Ureter (tissue), 1 donor: Measurements from ENCODE around the gene ATAD3A. TPM values are rescaled to one million over a fixed set of nuclear protein-coding genes. Genes with fewer than 3 reads are reported as not detected.

Experiments
- DNase-seq: peaks from one replicate; pipeline ENCODE4 v3.0.0-alpha.2; 2020; ENCODE audit warnings: low spot score
- total RNA-seq: library from RNA; stranded (reverse); gene quantifications from one replicate; pipeline ENCODE4 v1.2.4, GENCODE V29; 2023
- donor health status: DM: yes; HTN: yes; CAD: no.

Gene ATAD3A
- total RNA-seq, 1 donor from 2014 or later = 26.3 TPM

DNA sequence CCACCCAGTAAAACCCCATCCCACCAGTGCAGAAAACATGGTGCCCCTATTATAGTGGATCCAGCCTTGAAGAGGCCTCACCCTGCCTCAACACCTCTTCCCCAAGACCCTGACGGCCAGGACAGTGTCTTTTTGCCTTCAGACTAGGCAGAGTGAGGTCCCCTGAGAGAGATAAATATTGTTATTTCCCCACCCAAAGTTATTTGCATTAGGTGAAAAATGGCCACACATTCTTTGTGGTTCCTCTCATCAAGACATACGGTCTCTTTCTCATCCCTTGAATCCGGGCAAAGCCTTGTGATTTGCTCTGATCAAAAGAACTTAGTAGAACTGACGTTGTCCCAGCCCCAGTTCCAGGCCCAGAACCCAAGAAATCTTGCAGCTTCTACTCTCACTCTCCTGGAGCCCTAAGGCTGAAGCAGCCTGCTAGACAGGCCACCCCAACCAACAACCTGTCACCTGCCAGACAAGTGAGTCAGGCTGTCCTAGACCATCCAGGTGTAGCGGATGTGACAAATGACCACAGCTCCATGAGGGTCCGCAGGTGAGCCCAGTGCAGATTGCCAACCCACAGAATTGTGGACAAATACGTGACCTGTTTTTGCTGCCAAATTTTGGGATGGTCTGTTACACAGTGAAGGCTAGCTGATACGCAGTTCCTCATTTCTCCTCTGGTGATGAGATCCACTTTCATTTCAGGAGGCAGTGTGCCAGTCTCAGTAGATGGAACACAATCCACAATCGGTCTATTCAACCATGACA is 70.8 kb downstream of the ATAD3A start:
- no peak for DNase-seq

DNA sequence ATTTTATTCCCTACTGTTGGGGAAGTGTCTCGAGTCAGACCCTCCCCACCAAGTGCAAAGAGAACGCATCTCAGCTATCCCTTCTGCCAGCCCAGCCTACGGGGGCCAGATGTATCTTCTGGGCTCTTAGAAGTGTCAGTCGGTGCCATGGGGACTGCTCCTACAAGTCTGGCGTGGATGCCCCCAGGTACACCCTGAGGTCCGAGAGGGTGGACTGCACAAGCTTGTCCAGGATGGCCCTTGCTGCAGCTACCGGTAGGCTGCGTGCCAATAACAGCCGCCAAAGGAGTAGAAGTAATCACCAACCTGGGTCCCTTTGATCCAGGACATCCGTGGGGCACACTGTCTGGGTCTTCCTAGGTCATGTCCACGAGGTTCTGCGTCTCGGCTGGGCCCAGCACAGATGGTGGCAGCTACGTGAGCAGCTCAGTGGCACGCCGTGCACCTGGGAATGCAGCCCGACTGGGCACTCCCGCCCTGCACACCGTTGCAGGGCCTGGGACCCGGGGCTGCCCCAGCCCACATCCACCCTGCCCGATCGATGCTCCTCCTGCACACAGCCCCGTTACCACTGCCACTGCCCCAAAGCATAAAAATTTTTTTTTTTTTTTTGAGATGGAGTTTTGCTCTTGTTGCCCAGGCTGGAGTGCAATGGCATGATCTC is 71.5 kb downstream of the ATAD3A start:
- DNase-seq = no peak

Other genes starting within 250 kb of the ATAD3A start
- gene UBE2J2, start 238.3 kb upstream of the ATAD3A start, total RNA-seq = 59.8 TPM
- gene SCNN1D, start 231.7 kb upstream of the ATAD3A start, total RNA-seq = 6.6 TPM
- 77.6 TPM for gene ACAP3, start 204.2 kb upstream of the ATAD3A start, total RNA-seq
- gene PUSL1, start 203.6 kb upstream of the ATAD3A start, total RNA-seq = 29.0 TPM
- 132 TPM for gene INTS11, start 187.5 kb upstream of the ATAD3A start, total RNA-seq
- gene CPTP, start 187.4 kb upstream of the ATAD3A start, total RNA-seq = 21.4 TPM
- gene TAS1R3, start 180.9 kb upstream of the ATAD3A start, total RNA-seq = 0.42 TPM
- gene DVL1, start 162.7 kb upstream of the ATAD3A start, total RNA-seq = 52.8 TPM
- 41.9 TPM for gene MXRA8, start 153.6 kb upstream of the ATAD3A start, total RNA-seq
- gene AURKAIP1, start 137.0 kb upstream of the ATAD3A start, total RNA-seq = 102 TPM
- gene CCNL2, start 112.8 kb upstream of the ATAD3A start, total RNA-seq = 259 TPM
- 145 TPM for gene MRPL20, start 104.9 kb upstream of the ATAD3A start, total RNA-seq
- gene ANKRD65, start 90.9 kb upstream of the ATAD3A start, total RNA-seq = 40.9 TPM
- 83.3 TPM for gene VWA1, start 76.5 kb upstream of the ATAD3A start, total RNA-seq
- gene ATAD3C, start 62.5 kb upstream of the ATAD3A start, total RNA-seq = 8.0 TPM
- gene ATAD3B, start 40.4 kb upstream of the ATAD3A start, total RNA-seq = 42.6 TPM
- gene TMEM240, start 28.5 kb downstream of the ATAD3A start, total RNA-seq = 2.9 TPM
- 116 TPM for gene SSU72, start 62.7 kb downstream of the ATAD3A start, total RNA-seq
- 4.1 TPM for gene FNDC10, start 88.0 kb downstream of the ATAD3A start, total RNA-seq
- gene MIB2, start 103.3 kb downstream of the ATAD3A start, total RNA-seq = 64.5 TPM
- 16.6 TPM for gene MMP23B, start 120.0 kb downstream of the ATAD3A start, total RNA-seq
- 20.2 TPM for gene CDK11B, start 146.8 kb downstream of the ATAD3A start, total RNA-seq
- 42.8 TPM for gene SLC35E2B, start 180.6 kb downstream of the ATAD3A start, total RNA-seq
- 34.0 TPM for gene CDK11A, start 212.2 kb downstream of the ATAD3A start, total RNA-seq